ENCODE measurements around the gene CHSY3.
"Not testable (repeated sequence)": the region's sequence is repeated elsewhere in the genome, so short reads cannot be mapped to it uniquely, and the experiment has no call there.

Gene CHSY3

DNA sequence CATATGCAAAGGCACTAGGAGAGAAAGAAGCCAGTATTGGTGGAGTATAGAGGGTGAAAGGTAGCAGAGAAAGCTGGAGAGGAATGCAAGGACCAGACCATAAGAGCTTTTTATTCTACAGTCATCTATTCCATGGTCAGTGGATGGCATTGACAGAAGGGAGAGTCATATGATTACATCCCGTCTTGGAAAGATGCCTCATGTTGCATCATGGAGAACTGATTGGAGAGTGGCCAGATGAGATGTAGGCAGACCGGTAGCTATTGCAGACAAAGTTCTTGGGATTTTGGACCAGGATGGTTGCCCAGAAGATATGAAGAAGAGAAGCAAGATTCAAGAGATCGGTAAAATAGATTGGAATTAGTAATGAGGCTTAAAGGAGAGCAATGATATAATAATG is 260.7 kb downstream of the CHSY3 start:
- no peak for DNase-seq (ENCODE audit: low spot score)

DNA sequence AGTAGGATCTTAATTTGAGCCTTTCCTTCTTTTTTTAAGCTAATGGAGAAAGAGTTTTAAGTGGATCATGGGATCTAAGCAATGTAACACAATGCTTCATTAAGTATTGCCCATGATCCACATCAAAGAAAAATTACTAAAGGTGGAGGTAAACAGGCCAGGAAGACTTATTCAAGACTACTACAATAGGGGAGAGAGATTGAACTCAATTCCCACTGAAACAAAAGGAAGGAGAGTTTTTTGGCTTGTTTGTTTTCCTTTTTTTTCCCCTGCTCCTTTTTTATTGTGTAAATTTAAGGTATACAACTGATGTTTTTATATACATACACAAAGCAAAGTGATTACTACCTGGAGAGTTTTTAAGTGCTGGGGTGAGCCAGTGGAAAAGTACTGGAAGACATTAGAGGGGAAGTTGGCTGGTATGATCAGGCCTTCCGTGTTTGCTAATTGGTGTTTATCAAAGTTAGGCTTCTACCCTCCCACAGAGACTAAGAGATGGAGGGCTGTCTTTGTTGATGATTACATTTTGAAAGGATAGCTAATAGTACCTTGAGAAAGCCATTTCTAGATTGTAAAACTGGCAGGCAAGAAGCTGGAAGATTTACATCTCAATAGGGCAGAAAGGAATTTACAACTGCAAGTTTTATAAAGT is 262.7 kb downstream of the CHSY3 start:
- DNase-seq (ENCODE audit: low spot score): no peak

DNA sequence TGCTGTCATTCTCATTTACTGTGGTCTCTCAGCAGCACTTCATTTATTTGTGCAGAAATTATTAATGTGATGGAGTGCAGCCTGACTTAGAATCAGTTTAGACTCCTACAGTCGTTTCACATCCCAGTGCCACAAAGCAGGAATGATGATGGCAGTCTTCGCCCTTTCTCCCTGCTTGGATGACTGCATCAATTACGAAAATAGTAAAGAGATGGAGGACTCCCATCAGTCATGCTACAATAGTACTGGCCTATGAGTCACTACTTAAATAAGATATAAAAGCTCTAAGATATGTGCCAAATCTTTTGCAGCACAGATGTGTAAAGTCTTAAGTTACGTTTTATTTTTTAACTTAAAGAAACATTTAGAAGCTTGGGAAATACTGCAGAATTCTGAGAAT is 263.9 kb downstream of the CHSY3 start:
- no peak for DNase-seq (ENCODE audit: low spot score)

- DNase-seq (ENCODE audit: low spot score): no peak
Observed at GRCh38 chr5:130171699-130172098, 267.4 kb downstream of the CHSY3 start.

GRCh38 chr5:130183115-130183514 is 278.9 kb downstream of the CHSY3 start:
- no peak for DNase-seq (ENCODE audit: low spot score)

DNA sequence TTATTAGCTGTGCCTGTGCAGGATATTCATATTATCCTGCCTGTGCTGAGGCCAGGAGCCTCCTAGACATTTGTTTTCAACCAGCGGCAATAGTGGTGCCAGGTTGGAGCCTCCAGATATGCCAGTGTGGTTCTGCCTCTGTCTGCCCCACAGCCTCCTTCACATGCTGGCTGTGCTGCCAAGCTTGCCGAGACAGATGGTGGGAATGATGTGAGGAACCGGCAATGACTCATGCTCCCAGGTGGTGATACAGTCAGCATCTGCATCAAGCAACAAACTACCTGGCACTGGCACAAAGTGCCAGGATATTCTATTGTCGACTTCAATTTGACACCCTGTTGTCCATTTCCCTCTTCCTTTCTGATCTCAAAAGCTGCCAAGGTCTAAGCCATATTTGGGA is 285.7 kb downstream of the CHSY3 start:
- DNase-seq (ENCODE audit: low spot score): no peak

DNA sequence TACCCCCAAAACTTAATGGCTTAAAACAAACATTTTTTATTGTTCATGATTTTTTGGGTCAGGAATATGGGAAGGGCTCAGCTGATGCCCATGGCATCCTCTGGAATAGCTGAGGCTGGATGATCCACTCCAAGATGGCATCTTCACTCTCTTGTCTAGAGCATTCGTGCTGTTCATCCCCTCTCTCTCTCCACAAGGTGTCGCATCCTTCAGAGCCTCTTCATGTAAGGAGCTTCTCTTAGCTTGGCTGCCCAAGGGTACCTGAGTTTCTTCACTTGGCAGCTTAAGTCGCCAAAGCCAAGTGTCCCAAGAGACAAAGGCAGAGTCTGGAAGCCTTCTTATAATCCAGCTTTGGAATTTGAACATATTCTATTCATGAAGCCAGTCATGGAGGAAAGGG is 294.7 kb downstream of the CHSY3 start:
- DNase-seq (ENCODE audit: low spot score): no peak

DNA sequence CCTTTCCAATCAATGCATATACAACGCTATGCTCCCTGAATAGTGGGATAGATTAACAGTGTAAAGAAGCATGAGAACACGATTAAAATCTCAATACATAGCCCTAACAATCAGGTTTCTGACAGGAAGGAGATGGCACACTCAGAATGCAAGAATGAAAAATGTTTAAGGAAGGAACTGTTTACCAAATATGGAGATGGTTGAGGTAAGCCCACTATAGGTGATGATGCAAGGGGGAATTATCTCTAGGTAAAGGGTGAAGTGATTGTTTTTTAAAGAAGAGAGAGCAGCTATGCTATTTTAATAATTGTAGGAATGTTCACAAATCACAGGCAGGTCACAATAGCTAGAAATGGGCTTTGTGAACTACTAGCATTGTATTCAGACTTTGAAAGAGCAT is 302.4 kb downstream of the CHSY3 start:
- no peak for DNase-seq (ENCODE audit: low spot score)

GRCh38 chr5:130213607-130214006 is 309.3 kb downstream of the CHSY3 start:
- DNase-seq (ENCODE audit: low spot score): no peak

DNA sequence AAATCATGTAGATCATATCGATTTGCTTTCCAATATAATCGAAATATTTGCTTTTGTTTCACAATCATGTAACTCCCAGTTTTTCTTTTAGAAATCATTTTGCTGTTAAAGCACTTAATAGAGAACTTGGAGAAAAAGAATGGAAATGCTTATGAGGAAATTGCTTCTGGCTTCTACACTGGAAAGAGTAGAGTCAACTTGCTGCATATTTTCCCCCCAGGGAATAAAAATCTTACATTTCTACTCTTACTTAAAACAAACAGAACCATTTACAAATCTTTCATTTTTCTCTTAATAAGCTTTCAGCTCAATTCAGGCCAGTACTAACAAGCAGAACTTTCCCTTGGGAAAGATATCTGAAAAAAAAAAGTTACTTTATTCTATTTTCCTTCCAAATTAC is 312.0 kb downstream of the CHSY3 start:
- no peak for DNase-seq (ENCODE audit: low spot score)

DNA sequence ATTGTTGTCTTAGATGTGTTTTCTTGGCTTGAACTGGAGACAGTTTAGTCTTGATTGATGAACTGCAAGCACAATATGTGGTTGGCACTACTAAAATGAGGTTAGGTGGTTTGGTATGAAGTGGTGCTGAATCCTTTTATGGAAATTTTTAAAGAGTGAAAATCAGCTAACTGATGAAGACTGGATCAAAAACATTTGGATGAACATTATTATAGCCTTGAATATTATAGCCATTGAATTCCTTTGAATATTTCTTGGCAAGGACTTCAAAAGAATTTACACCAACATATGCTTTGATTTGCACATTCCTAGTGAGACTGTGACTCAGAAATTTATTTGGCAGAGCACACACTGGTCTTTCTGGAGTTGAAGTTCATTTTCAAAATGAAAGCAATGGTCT is 318.3 kb downstream of the CHSY3 start:
- no peak for DNase-seq (ENCODE audit: low spot score)

GRCh38 chr5:130226556-130226955 is 322.3 kb downstream of the CHSY3 start:
- DNase-seq (ENCODE audit: low spot score): not testable (repeated sequence)

GRCh38 chr5:130227699-130228098 is 323.4 kb downstream of the CHSY3 start:
- DNase-seq (ENCODE audit: low spot score): no peak

- DNase-seq (ENCODE audit: low spot score): no peak
Observed at GRCh38 chr5:130231786-130232185, 327.5 kb downstream of the CHSY3 start.

GRCh38 chr5:130234816-130235215 is 330.6 kb downstream of the CHSY3 start:
- no peak for DNase-seq (ENCODE audit: low spot score)
